GM23338 (cell line): ENCODE results near the gene MKLN1.

ENCODE experiments used
- CREB1 ChIP-seq: fragments of 250-450 bp; sonication (Bioruptor Pico); IDR thresholded peaks from 2 replicates; pipeline ENCODE4 v1.5.0; 2020; ENCODE audit warnings: low read depth, mild to moderate bottlenecking, moderate library complexity
- EZH2 ChIP-seq: fragments of 200-600 bp; sonication (generic); IDR thresholded peaks from one replicate; pipeline ENCODE4 v1.8.0; 2017; ENCODE audit warnings: antibody characterized with exemption, mild to moderate bottlenecking, low read depth; ENCODE audit not compliant: unreplicated experiment
- EZH2phosphoT487 ChIP-seq: fragments of 200-600 bp; sonication (generic); IDR thresholded peaks from one replicate; pipeline ENCODE4 v1.8.1; 2018; ENCODE audit warnings: antibody characterized with exemption; ENCODE audit not compliant: unreplicated experiment
- JUNB ChIP-seq: IDR thresholded peaks from one replicate; pipeline ENCODE4 v1.6.1; 2016; ENCODE audit warnings: antibody characterized with exemption; ENCODE audit not compliant: unreplicated experiment
- NANOG ChIP-seq: IDR thresholded peaks from 2 replicates; pipeline ENCODE4 v1.6.1; 2016; ENCODE audit warnings: antibody characterized with exemption, borderline replicate concordance
- POLR2AphosphoS5 ChIP-seq: IDR thresholded peaks from 2 replicates; pipeline ENCODE4 v1.6.1; 2016; ENCODE audit warnings: antibody characterized with exemption, low read depth
- STAT1 ChIP-seq: IDR thresholded peaks from one replicate; pipeline ENCODE4 v1.6.1; 2016; ENCODE audit warnings: antibody characterized with exemption; ENCODE audit not compliant: unreplicated experiment
- ZNF114 ChIP-seq: fragments of 250-450 bp; sonication (Bioruptor Pico); IDR thresholded peaks from 2 replicates; pipeline ENCODE4 v1.5.0; 2020; ENCODE audit warnings: mild to moderate bottlenecking, moderate library complexity
- ZNF331 ChIP-seq: fragments of 250-450 bp; sonication (Bioruptor Pico); IDR thresholded peaks from 2 replicates; pipeline ENCODE4 v1.5.0; 2020; ENCODE audit warnings: low read depth, mild to moderate bottlenecking, moderate library complexity
- TF ChIP-seq, protein P1 (sequence below), 2 experiments: fragments of 200-600 bp in 1 of 2; sonication (generic) in 1 of 2; conservative IDR thresholded peaks; 2 replicates each; pipeline versions ENCODE4 v1.5.1 to v1.6.1; 2016 to 2017; ENCODE audit warnings: antibody characterized with exemption in 2 of 2, low read depth in 2 of 2, mild to moderate bottlenecking in 2 of 2, moderate library complexity in 1 of 2
- TF ChIP-seq, protein P2 (sequence below): IDR thresholded peaks from one replicate; pipeline ENCODE4 v1.6.1; 2018; ENCODE audit warnings: antibody characterized with exemption; ENCODE audit not compliant: unreplicated experiment
- TF ChIP-seq, protein P3 (sequence below): IDR thresholded peaks from 2 replicates; pipeline ENCODE4 v1.6.1; 2016; ENCODE audit warnings: antibody characterized with exemption
- TF ChIP-seq, protein P4 (sequence below): fragments of 250-450 bp; sonication (Bioruptor Pico); IDR thresholded peaks from 2 replicates; pipeline ENCODE4 v1.5.0; 2020; ENCODE audit warnings: mild to moderate bottlenecking, moderate library complexity

DNA sequence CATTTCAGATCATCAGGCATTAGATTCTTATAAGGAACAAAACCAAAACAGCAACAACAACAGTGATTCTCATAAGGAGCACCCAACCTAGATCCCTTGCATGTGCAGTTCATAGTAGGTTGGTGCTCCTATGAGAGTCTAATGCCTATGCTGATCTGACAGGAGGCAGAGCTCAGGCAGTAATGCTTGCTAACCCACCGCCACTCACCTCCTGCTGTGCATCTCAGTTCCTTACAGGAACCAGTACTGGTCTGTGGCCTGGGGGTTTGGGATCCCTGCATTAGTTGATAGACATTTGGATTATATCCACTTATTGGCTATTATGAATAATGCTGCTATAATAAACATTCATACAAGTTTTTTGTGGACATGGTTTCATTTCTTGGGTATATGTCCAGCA lies 14.0 kb downstream of the MKLN1 start:
- TF ChIP-seq, protein P1, sequence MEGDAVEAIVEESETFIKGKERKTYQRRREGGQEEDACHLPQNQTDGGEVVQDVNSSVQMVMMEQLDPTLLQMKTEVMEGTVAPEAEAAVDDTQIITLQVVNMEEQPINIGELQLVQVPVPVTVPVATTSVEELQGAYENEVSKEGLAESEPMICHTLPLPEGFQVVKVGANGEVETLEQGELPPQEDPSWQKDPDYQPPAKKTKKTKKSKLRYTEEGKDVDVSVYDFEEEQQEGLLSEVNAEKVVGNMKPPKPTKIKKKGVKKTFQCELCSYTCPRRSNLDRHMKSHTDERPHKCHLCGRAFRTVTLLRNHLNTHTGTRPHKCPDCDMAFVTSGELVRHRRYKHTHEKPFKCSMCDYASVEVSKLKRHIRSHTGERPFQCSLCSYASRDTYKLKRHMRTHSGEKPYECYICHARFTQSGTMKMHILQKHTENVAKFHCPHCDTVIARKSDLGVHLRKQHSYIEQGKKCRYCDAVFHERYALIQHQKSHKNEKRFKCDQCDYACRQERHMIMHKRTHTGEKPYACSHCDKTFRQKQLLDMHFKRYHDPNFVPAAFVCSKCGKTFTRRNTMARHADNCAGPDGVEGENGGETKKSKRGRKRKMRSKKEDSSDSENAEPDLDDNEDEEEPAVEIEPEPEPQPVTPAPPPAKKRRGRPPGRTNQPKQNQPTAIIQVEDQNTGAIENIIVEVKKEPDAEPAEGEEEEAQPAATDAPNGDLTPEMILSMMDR (conservative IDR thresholded peaks at IDR 0.05; ENCODE audit: low read depth in 2 of 2): no peak
- TF ChIP-seq EZH2 (no peak), POLR2AphosphoS5 (no peak), EZH2phosphoT487 (no peak), ZNF331 (CRISPR knock-in tag) (no peak), CREB1 (CRISPR knock-in tag) (no peak), NANOG (no peak), JUNB (no peak), ZNF114 (no peak), STAT1 (no peak)
- TF ChIP-seq, protein P2, sequence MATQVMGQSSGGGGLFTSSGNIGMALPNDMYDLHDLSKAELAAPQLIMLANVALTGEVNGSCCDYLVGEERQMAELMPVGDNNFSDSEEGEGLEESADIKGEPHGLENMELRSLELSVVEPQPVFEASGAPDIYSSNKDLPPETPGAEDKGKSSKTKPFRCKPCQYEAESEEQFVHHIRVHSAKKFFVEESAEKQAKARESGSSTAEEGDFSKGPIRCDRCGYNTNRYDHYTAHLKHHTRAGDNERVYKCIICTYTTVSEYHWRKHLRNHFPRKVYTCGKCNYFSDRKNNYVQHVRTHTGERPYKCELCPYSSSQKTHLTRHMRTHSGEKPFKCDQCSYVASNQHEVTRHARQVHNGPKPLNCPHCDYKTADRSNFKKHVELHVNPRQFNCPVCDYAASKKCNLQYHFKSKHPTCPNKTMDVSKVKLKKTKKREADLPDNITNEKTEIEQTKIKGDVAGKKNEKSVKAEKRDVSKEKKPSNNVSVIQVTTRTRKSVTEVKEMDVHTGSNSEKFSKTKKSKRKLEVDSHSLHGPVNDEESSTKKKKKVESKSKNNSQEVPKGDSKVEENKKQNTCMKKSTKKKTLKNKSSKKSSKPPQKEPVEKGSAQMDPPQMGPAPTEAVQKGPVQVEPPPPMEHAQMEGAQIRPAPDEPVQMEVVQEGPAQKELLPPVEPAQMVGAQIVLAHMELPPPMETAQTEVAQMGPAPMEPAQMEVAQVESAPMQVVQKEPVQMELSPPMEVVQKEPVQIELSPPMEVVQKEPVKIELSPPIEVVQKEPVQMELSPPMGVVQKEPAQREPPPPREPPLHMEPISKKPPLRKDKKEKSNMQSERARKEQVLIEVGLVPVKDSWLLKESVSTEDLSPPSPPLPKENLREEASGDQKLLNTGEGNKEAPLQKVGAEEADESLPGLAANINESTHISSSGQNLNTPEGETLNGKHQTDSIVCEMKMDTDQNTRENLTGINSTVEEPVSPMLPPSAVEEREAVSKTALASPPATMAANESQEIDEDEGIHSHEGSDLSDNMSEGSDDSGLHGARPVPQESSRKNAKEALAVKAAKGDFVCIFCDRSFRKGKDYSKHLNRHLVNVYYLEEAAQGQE: no peak
- TF ChIP-seq, protein P3, sequence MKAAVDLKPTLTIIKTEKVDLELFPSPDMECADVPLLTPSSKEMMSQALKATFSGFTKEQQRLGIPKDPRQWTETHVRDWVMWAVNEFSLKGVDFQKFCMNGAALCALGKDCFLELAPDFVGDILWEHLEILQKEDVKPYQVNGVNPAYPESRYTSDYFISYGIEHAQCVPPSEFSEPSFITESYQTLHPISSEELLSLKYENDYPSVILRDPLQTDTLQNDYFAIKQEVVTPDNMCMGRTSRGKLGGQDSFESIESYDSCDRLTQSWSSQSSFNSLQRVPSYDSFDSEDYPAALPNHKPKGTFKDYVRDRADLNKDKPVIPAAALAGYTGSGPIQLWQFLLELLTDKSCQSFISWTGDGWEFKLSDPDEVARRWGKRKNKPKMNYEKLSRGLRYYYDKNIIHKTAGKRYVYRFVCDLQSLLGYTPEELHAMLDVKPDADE: no peak
- TF ChIP-seq, protein P4, sequence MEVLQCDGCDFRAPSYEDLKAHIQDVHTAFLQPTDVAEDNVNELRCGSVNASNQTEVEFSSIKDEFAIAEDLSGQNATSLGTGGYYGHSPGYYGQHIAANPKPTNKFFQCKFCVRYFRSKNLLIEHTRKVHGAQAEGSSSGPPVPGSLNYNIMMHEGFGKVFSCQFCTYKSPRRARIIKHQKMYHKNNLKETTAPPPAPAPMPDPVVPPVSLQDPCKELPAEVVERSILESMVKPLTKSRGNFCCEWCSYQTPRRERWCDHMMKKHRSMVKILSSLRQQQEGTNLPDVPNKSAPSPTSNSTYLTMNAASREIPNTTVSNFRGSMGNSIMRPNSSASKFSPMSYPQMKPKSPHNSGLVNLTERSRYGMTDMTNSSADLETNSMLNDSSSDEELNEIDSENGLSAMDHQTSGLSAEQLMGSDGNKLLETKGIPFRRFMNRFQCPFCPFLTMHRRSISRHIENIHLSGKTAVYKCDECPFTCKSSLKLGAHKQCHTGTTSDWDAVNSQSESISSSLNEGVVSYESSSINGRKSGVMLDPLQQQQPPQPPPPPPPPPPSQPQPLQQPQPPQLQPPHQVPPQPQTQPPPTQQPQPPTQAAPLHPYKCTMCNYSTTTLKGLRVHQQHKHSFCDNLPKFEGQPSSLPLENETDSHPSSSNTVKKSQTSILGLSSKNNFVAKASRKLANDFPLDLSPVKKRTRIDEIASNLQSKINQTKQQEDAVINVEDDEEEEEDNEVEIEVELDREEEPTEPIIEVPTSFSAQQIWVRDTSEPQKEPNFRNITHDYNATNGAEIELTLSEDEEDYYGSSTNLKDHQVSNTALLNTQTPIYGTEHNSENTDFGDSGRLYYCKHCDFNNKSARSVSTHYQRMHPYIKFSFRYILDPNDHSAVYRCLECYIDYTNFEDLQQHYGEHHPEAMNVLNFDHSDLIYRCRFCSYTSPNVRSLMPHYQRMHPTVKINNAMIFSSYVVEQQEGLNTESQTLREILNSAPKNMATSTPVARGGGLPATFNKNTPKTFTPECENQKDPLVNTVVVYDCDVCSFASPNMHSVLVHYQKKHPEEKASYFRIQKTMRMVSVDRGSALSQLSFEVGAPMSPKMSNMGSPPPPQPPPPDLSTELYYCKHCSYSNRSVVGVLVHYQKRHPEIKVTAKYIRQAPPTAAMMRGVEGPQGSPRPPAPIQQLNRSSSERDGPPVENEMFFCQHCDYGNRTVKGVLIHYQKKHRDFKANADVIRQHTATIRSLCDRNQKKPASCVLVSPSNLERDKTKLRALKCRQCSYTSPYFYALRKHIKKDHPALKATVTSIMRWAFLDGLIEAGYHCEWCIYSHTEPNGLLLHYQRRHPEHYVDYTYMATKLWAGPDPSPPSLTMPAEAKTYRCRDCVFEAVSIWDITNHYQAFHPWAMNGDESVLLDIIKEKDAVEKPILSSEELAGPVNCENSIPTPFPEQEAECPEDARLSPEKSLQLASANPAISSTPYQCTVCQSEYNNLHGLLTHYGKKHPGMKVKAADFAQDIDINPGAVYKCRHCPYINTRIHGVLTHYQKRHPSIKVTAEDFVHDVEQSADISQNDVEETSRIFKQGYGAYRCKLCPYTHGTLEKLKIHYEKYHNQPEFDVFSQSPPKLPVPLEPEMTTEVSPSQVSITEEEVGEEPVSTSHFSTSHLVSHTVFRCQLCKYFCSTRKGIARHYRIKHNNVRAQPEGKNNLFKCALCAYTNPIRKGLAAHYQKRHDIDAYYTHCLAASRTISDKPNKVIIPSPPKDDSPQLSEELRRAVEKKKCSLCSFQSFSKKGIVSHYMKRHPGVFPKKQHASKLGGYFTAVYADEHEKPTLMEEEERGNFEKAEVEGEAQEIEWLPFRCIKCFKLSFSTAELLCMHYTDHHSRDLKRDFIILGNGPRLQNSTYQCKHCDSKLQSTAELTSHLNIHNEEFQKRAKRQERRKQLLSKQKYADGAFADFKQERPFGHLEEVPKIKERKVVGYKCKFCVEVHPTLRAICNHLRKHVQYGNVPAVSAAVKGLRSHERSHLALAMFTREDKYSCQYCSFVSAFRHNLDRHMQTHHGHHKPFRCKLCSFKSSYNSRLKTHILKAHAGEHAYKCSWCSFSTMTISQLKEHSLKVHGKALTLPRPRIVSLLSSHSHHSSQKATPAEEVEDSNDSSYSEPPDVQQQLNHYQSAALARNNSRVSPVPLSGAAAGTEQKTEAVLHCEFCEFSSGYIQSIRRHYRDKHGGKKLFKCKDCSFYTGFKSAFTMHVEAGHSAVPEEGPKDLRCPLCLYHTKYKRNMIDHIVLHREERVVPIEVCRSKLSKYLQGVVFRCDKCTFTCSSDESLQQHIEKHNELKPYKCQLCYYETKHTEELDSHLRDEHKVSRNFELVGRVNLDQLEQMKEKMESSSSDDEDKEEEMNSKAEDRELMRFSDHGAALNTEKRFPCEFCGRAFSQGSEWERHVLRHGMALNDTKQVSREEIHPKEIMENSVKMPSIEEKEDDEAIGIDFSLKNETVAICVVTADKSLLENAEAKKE (CRISPR knock-in tag): no peak
